HG03039 (cell line): Measurements from ENCODE around the gene PDE6B.
"Not testable (repeated sequence)": the region's sequence is repeated elsewhere in the genome, so short reads cannot be mapped to it uniquely, and the experiment has no call there.

Experiments used
- ATAC-seq: cut with Tn5 transposase; IDR thresholded peaks from one replicate; pipeline ENCODE4 v1.9.1; 2021; ENCODE audit warnings: mild to moderate bottlenecking, moderate library complexity; ENCODE audit not compliant: unreplicated experiment

PDE6B gene

GRCh38 chr4:703336-704197, 78.2 kb downstream of the PDE6B start:
- ATAC-seq, result no peak

- ATAC-seq, result no peak
Measured at GRCh38 chr4:704198-704891, 79.0 kb downstream of the PDE6B start.

GRCh38 chr4:704971-705277, 79.6 kb downstream of the PDE6B start:
- no peak for ATAC-seq

GRCh38 chr4:705278-706082, 80.1 kb downstream of the PDE6B start, which contains the start of gene PCGF3:
PCGF3 (plus strand) TSS chr4:705832; CDS start chr4:733681, 27,849 bp downstream.
- ATAC-seq, result peak; percentile 91

GRCh38 chr4:706083-706633, 80.8 kb downstream of the PDE6B start:
- ATAC-seq, result not testable (repeated sequence)

- ATAC-seq, result no peak
Measured at GRCh38 chr4:706834-707598, 81.6 kb downstream of the PDE6B start.

GRCh38 chr4:707929-708630, 82.7 kb downstream of the PDE6B start:
- no peak for ATAC-seq

- ATAC-seq, result no peak
Measured at GRCh38 chr4:708631-708933, 83.2 kb downstream of the PDE6B start.

GRCh38 chr4:709348-709747, 84.0 kb downstream of the PDE6B start:
- ATAC-seq, result no peak

GRCh38 chr4:710116-710515, 84.7 kb downstream of the PDE6B start:
- no peak for ATAC-seq

GRCh38 chr4:710916-711315, 85.5 kb downstream of the PDE6B start:
- ATAC-seq, result no peak

- no peak for ATAC-seq
Measured at GRCh38 chr4:712093-712492, 86.7 kb downstream of the PDE6B start.

GRCh38 chr4:712916-713632, 87.7 kb downstream of the PDE6B start:
- ATAC-seq, result no peak

GRCh38 chr4:714087-714486, 88.7 kb downstream of the PDE6B start:
- no peak for ATAC-seq

- no peak for ATAC-seq
Measured at GRCh38 chr4:717601-718320, 92.4 kb downstream of the PDE6B start.

- no peak for ATAC-seq
Measured at GRCh38 chr4:718460-718859, 93.1 kb downstream of the PDE6B start.
